Heart left ventricle (tissue), 13 donors: Measurements from ENCODE around the gene TAF7.

Experiments used
- POLR2A ChIP-seq, 2 donors: fragments of 450-650 bp; IDR thresholded peaks; one replicate each; pipeline ENCODE4 v1.6.1; 2017; ENCODE audit warnings: antibody characterized with exemption in 2 of 2, mild to moderate bottlenecking in 2 of 2, moderate library complexity in 2 of 2
- TF ChIP-seq, protein P1 (sequence below), 12 donors: fragments of 200-600 bp; sonication (generic) in 4 of 12; IDR thresholded peaks; one replicate each; pipeline versions ENCODE4 v1.5.0 to v1.8.0; 2018 to 2022; ENCODE audit warnings: antibody characterized with exemption in 12 of 12, mild to moderate bottlenecking in 5 of 12
- donor health status: ischemic (EF 13 %, LVEDD 7.1; RV severe dilation, severe dysfunction).
- donor health status: DM: no; HTN: yes; CAD: no.
- donor health status: DM: no; HTN: no; CAD: no.
- donor health status: ischemic (EF 25% LVEDD 6.9; RV normal size, moderate dysfunction).
- donor health status: ischemic (EF 25% LVEDD 5.7; RV mildly dilated, moderate dysfunction).
- donor health status: ischemic (EF 35%, LVEDD 5.7; RV mildly dilated, moderate dysfunction).
- donor health status: nonischemic (EF 11% LVEDD 7.7; RV severe dilation, severe dysfunction).
- donor health status: DM: yes; HTN: yes; CAD: no.
- donor health status: PGD.
- donor health status: ischemic (EF 29% LVEDD 5.4; RV normal size, mild dysfunction).
- donor health status: nonischemic (EF 23%, LVEDD 6.1; RV moderate dilation, normal function).

GRCh38 chr5:141362719-141363118 lies 42.1 kb upstream of the TAF7 start:
- no peak for TF ChIP-seq POLR2A (IDR thresholded peaks at IDR 0.05)
- TF ChIP-seq, protein P1, sequence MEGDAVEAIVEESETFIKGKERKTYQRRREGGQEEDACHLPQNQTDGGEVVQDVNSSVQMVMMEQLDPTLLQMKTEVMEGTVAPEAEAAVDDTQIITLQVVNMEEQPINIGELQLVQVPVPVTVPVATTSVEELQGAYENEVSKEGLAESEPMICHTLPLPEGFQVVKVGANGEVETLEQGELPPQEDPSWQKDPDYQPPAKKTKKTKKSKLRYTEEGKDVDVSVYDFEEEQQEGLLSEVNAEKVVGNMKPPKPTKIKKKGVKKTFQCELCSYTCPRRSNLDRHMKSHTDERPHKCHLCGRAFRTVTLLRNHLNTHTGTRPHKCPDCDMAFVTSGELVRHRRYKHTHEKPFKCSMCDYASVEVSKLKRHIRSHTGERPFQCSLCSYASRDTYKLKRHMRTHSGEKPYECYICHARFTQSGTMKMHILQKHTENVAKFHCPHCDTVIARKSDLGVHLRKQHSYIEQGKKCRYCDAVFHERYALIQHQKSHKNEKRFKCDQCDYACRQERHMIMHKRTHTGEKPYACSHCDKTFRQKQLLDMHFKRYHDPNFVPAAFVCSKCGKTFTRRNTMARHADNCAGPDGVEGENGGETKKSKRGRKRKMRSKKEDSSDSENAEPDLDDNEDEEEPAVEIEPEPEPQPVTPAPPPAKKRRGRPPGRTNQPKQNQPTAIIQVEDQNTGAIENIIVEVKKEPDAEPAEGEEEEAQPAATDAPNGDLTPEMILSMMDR (IDR thresholded peaks at IDR 0.05) = no peak
